ENCODE results near the gene NTM.
"Not testable (repeated sequence)": the region's sequence is repeated elsewhere in the genome, so short reads cannot be mapped to it uniquely, and the experiment has no call there.

Gene NTM

GRCh38 chr11:131370090-131370751 lies at the start of gene NTM:
TSS of gene NTM (plus strand) at chr11:131370615.
- no peak for DNase-seq

GRCh38 chr11:131324921-131325570 lies 45.4 kb upstream of the NTM start:
- no peak for DNase-seq

DNA sequence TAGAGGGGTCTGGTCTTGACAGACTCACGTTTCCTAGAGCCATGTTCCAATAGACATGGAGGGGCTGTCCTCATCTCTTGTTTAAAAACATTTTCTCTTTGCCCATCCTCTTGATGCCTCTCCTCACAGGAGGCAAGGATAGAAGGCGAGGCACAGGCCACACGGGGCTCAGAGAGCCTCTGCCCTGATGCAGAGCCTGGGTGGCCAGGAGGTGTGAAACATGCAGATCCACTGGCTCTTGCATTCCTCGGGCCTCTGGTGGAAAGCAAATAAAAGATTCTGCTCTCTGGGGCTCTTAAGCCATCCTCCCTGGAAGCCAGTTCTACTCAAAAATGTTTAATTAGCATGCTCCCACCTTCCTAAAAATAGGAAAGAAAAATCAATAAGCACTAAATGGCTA lies 43.6 kb upstream of the NTM start:
- no peak for DNase-seq

- no peak for DNase-seq
These were observed 43.0 kb upstream of the NTM start for GRCh38 chr11:131327421-131327820.

GRCh38 chr11:131328843-131329242 lies 41.6 kb upstream of the NTM start:
- DNase-seq: no peak

DNA sequence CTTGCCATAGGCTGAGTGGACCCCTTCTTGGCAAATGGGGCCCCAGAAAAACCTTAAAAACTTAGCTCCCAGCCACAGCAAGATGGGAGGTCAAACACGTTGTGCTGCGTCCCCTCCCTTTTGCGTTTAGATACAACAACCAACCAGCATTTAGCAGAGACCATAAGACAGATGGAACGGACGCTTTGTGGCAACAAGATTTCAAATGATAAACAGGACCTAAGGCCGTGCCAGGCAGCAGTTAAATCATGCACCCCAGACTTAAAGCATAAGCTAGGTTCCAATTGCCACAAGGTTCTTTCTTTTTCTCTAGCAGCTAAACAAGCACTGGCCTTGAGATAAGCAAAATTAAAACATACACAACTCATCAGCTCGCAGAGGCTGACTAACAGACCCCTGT lies 39.4 kb upstream of the NTM start:
- no peak for DNase-seq

- DNase-seq: no peak
These were observed 38.9 kb upstream of the NTM start for GRCh38 chr11:131331546-131331945.

- DNase-seq: no peak
These were observed 35.8 kb upstream of the NTM start for GRCh38 chr11:131334601-131335000.

- DNase-seq: not testable (repeated sequence)
These were observed 28.5 kb upstream of the NTM start for GRCh38 chr11:131341900-131342299.

DNA sequence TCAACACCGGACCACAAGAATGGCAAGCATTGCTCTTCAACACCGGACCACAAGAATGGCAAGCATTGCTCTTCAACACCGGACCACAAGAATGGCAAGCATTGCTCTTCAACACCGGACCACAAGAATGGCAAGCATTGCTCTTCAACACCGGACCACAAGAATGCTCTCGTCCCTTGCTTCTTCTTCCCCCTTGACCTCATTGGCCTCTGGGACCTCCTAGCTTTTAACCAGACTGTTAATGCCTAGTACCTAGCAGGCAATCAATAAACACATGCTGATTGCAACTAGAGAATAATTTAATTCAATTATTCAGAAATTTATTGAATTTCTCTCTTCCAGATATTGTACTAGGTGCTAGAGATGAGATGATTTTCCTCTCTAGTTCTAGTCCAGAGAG lies 28.0 kb upstream of the NTM start:
- DNase-seq: not testable (repeated sequence)

GRCh38 chr11:131345406-131345805 lies 25.0 kb upstream of the NTM start:
- DNase-seq: no peak

GRCh38 chr11:131349368-131350086 lies 20.9 kb upstream of the NTM start:
- no peak for DNase-seq

- DNase-seq: no peak
These were observed 19.5 kb upstream of the NTM start for GRCh38 chr11:131350872-131351271.

GRCh38 chr11:131351848-131352247 lies 18.6 kb upstream of the NTM start:
- DNase-seq: no peak

DNA sequence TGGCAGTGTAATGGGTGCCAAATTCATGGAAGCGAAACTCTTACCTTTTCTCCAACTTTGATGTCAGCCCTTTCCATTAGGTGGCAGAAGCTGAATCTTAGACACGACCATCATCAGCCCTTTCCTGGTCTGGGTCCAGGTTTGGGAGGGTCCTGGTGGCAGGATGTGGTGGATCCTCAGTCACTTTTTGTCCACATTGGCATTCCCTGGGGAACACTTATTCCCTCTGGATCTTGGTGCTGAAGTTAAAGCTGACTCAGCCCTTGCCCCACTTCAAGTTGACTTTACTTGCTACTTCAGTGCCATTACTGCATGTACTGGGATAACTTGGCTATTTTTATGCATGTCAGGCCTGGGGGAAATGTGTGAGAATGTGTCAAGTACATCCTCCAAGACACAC lies 16.6 kb upstream of the NTM start:
- no peak for DNase-seq

DNA sequence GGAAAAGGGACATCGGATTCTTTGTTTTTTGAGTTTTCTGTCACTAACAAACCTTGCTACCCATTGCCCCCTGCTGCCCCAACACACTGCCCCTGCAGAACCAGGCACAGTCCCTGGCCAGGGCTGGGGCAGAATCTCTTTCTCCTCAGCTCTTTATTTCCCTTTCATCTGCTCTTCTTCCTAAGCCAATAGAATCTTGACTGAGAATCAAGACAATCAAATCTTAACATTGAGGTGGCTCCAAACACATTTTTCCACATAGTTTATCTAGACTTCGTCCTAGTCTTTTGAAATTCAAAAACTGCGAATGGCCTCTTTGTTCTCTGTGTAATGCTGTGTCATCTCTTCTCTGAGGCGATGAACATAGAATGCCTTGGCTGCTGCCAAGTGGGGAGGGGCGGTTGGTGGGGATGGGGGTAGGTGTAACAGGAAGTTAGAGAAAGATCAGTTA lies 16.1 kb upstream of the NTM start:
- DNase-seq: no peak

DNA sequence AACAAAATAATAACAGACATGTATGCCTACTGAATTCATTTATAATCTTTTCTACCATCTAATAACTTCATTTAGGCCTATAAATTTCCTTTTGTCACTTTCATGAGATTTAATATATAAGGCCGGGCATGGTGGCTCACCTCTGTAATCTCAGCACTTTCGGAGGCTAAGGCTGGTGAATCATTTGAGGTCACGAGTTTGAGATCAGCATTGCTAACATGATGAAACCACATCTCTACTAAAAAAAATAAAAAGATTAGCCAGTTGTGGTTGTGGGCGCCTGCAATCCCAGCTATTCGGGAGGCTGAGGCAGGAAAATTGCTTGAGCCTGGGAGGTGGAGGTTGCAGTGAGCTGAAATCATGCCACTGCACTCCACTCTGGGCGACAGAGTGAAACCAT lies 14.2 kb upstream of the NTM start:
- no peak for DNase-seq

DNA sequence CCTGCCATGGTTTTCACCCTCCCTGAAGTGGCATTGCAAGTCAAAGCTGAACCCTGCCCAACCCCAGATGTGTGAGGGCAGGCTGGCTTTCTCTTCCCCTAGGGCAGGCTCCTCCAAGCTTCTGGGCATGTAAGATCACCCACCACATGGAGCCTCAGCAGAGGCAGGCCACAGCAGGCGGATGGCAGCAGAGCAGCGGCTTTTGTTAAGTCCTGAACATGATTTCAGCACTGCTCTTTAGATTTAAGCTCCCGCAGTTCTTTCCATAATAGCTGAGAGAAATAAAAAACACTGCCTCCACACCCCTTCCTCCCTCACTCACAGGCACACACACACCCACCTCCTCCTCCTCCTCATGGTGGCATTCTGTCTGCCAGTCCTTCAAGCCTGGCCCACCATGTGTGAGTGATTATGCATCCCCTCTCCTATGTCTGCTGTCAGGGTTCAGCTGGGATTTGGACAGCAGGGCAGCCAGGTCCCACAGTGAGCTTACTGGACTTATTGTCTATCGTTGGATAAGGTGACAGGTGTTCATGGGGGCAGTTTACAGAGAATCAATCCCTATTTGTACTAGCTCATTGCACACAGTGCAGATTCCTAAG lies 5.0 kb upstream of the NTM start:
- no peak for DNase-seq

DNA sequence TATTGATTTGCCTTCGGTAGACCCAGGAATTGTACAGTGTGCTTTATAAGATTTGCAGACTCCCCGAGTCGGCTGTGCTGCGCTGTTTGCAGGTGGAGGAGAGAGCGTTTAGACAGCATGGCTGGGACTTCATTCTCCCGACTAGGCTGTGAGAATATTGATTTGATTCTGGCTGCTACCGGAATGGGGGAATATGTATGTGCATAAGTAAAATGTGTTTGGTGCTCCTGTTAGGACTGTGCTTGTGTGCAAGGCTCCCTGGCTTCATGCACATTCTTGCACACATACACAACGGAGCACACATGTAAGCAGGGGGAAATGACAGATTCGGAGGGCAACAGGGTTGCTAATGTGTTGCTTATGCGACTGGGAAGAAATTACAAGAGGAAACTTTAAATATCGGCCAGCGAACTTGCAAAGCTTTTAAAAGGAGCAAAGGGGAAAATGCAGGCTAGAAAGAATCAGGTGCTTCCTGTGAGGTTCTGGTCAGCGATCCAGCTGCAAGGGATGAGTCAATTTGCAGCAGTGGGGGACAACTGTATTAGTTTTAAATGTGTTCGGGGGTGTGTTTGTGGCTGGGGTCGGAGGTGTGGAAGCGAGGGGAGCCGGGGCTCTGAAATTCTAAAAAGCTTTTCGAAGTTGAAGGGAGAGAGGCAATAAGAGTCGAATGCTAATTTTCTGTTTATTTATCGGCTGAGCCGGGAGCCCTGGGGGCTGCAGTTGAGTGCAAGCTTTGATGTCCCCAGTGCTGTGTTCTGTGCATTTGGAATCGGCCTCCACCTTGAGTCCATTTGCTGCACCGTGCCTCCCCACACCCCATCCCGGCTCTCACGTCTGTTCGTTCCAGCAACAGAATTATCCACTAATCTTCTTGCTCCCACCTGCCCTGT lies 731 bp downstream of the NTM start:
- DNase-seq: no peak

DNA sequence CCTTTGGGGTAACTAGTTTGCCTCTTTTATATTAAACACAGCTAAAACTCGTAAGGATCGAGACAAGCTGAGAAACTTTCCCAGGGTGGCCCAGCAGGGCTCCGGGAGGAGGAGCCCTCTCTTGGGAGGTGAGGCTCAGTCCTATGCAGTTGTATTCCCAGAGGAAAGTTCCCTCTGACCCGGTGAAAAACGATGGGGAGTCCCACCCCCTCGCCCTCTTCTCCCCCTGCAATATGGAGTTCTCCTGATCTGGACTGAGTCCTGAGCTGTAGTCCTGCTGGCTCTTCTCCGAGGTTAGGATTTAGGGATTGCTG lies 1.3 kb downstream of the NTM start:
- DNase-seq: no peak

- DNase-seq: no peak
These were observed 2.0 kb downstream of the NTM start for GRCh38 chr11:131372234-131372962.

DNA sequence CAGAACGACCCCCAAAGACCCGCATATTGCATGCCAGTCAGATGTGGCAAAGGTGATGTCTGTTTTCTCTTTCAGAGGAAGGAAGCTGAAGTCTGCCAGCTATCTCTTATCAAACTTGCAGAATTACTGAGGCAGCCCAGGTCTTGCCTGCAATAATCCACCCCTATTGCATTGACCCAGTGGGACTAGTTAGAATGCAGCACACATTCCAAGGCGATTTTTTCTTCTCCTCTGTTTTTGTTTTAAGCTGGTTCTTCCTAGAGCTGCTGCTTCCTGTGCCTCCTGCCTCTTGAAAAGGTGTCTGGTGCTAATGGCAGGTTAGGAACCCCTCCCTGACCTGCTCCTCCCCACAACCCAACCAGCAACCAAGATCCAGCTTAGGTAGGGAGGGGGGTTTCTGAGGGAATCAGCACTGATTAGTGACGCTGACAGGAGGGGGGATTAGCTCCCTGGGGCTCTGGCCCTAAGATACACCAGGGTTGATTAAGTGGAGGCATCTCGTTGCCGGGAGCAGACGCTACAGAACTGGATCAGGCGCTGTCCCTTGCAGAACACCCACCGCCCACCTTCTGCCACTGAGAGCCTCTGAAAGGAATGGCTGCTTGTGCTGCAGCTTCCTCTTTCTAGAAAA lies 2.8 kb downstream of the NTM start:
- no peak for DNase-seq

Data from stimulated activated CD4-positive, alpha-beta T cell treated with anti-CD3 and anti-CD28 coated beads, Interleukin-4, amount 100 ng/mL, for 24 hours (primary cell).